K562 (cell line): Measurements from ENCODE around the gene SEPHS2. TPM values are rescaled to one million over a fixed set of nuclear protein-coding genes. Genes with fewer than 3 reads are reported as not detected.
A peak's percentile ranks its signal among the peaks of the same experiment; 100 is the strongest.

Experiments used
- BRD9 ChIP-seq: fragments of 450-650 bp; IDR thresholded peaks from 2 replicates; pipeline ENCODE4 v1.6.1; 2018; ENCODE audit warnings: low read depth; ENCODE audit not compliant: partially characterized antibody
- CBX5 ChIP-seq: IDR thresholded peaks from 2 replicates; pipeline ENCODE4 v1.6.1; 2014; ENCODE audit warnings: low read depth, borderline replicate concordance
- ETV6 ChIP-seq, 3 experiments: fragments of 150-350 bp in 1 of 3; sonication (generic) in 1 of 3; formaldehyde crosslinking in 1 of 3; IDR thresholded peaks; 2 replicates each; pipeline versions ENCODE4 v1.6.1 to v1.8.0; 2014 to 2022; ENCODE audit warnings: borderline replicate concordance in 2 of 3, low read depth in 2 of 3, antibody characterized with exemption in 1 of 3, low read length in 1 of 3, mild to moderate bottlenecking in 1 of 3, missing genetic modification reagents in 1 of 3
- EZH2 ChIP-seq: IDR thresholded peaks from 2 replicates; pipeline ENCODE4 v1.6.1; 2012; ENCODE audit warnings: low read depth, mild to moderate bottlenecking, inconsistent platforms, low read length, borderline replicate concordance
- FOXK1 ChIP-seq: sonication (generic); formaldehyde crosslinking; IDR thresholded peaks from 2 replicates; pipeline ENCODE4 v1.8.0; 2022; ENCODE audit warnings: missing genetic modification reagents, mild to moderate bottlenecking, borderline replicate concordance
- HNRNPH1 ChIP-seq: fragments of 200-400 bp; formaldehyde crosslinking; optimal IDR thresholded peaks from 2 replicates; pipeline ENCODE3; 2017; ENCODE audit warnings: low read depth, mild to moderate bottlenecking, low read length, moderate library complexity
- KDM1A ChIP-seq, 2 experiments: fragments of 450-650 bp; IDR thresholded peaks; 2 replicates each; pipeline ENCODE4 v1.6.1; 2016; ENCODE audit warnings: mild to moderate bottlenecking in 2 of 2
- PTRF ChIP-seq: fragments of 450-650 bp; IDR thresholded peaks from 2 replicates; pipeline ENCODE4 v1.6.1; 2016; ENCODE audit warnings: mild to moderate bottlenecking, missing genetic modification characterization, missing compliant biosample characterization
- RAD51 ChIP-seq: fragments of 450-650 bp; IDR thresholded peaks from 2 replicates; pipeline ENCODE4 v1.7.1; 2016; ENCODE audit warnings: low read depth, mild to moderate bottlenecking, borderline replicate concordance
- RBM14 ChIP-seq: fragments of 200-400 bp; formaldehyde crosslinking; IDR thresholded peaks from 2 replicates; pipeline ENCODE4 v1.6.1; 2018; ENCODE audit warnings: low read depth, mild to moderate bottlenecking, low read length, moderate library complexity, borderline replicate concordance; ENCODE audit not compliant: insufficient read depth
- RBM39 ChIP-seq: fragments of 200-400 bp; formaldehyde crosslinking; optimal IDR thresholded peaks from 2 replicates; pipeline ENCODE3; 2018; ENCODE audit warnings: low read depth, low read length
- ZNF449 ChIP-seq: fragments of 250-450 bp; sonication (Bioruptor Pico); IDR thresholded peaks from 2 replicates; pipeline ENCODE4 v1.8.0; 2022; ENCODE audit warnings: moderate library complexity, mild to moderate bottlenecking, inconsistent platforms
- polyA plus RNA-seq, 8 experiments: library from polyadenylated mRNA; depleted of rRNA in 4 of 8; stranded (reverse) in 5 of 8; unstranded in 3 of 8; fragments of >200 nt; fragmentation: Nextera tagmentation in 2 of 8; fragmentation: Illumina TruSeq in 1 of 8; extraction: Ambion mirVana in 2 of 8; extraction: Trizol in 1 of 8; gene quantifications; 2 replicates each; pipeline versions ENCODE4 v1.2.1 to v1.2.3, GENCODE V29; 2011 to 2014; ENCODE audit warnings: inconsistent platforms in 1 of 8, missing spikeins in 1 of 8
- total RNA-seq, 7 experiments: library from RNA; depleted of rRNA in 6 of 7; stranded (reverse); fragments of >200 nt in 6 of 7; fragmentation: Illumina TruSeq in 2 of 7; extraction: Trizol in 2 of 7; gene quantifications; 2 replicates each; pipeline versions ENCODE4 v1.2.1 to v1.2.3, GENCODE V29; 2011 to 2021; ENCODE audit warnings: low replicate concordance in 1 of 7
- TF ChIP-seq, protein P1 (sequence below): fragments of 250-450 bp; sonication (Bioruptor Pico); IDR thresholded peaks from 2 replicates; pipeline ENCODE4 v1.4.0; 2020; ENCODE audit warnings: mild to moderate bottlenecking, moderate library complexity
- TF ChIP-seq, protein P2 (sequence below): fragments of 450-650 bp; IDR thresholded peaks from 2 replicates; pipeline ENCODE4 v1.6.1; 2016; ENCODE audit warnings: low read depth, mild to moderate bottlenecking, moderate library complexity
- TF ChIP-seq, protein P3 (sequence below), 2 experiments: fragments of 450-650 bp in 1 of 2; sonication (generic) in 1 of 2; formaldehyde crosslinking in 1 of 2; IDR thresholded peaks in 1 of 2; conservative IDR thresholded peaks in 1 of 2; 2 replicates each; pipeline versions ENCODE4 v1.6.1 to v1.8.1; 2016 to 2023; ENCODE audit warnings: mild to moderate bottlenecking in 2 of 2, moderate library complexity in 2 of 2, inconsistent platforms in 1 of 2, missing genetic modification reagents in 1 of 2
- TF ChIP-seq, protein P4 (sequence below): fragments of 150-350 bp; conservative IDR thresholded peaks from 2 replicates; pipeline ENCODE4 v1.6.1; 2014; ENCODE audit warnings: low read length

Gene SEPHS2
- total and polyA plus RNA-seq, 9 of the 15 experiments (the other 6 are each of a cell fraction or from before 2014, with no cell fraction given) = 20.9 to 90.6 (median 43.4) TPM

DNA sequence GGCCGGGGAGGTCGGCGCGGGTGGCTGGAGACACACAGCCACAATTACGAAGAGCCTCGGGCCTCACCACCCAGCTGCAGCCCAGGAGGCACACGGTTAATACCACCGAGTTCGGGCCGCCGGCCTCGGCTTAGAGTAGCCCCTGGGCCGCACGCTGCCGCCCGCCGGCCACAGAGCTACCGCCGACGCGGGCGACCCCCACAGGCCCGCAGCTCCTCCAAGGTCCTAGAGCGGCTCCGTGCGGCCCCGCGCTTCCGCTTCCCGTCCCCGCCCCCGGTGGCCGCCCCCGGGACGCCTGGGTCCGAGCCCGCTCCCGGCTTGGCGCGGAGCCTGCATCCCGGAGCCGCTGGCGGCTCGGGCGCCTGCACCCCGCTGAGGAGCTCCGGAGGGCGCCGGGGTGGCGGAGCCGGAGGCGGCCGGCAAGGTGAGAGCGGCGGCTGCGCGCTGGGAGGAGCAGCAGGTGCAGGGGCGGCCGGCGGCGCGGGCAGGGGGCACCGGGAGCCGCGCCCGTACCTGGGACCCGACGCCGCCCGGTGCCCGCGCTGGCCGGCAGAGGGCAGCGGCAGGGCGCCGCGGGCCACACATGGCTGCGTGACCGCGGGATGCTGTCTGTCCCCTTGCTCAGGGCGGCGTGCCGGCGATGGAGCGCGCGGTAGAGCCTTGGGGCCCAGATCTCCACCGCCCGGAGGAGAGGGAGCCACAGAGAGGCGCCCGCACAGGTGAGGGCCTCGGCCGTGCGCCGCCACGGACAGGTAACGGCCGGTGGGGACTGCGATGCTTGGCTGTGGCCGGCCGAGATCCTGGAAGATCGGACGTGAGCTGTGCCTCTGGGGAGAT lies 50.3 kb downstream of the SEPHS2 start, which contains the start of gene ZNF48 (continued):
- TF ChIP-seq, protein P1, sequence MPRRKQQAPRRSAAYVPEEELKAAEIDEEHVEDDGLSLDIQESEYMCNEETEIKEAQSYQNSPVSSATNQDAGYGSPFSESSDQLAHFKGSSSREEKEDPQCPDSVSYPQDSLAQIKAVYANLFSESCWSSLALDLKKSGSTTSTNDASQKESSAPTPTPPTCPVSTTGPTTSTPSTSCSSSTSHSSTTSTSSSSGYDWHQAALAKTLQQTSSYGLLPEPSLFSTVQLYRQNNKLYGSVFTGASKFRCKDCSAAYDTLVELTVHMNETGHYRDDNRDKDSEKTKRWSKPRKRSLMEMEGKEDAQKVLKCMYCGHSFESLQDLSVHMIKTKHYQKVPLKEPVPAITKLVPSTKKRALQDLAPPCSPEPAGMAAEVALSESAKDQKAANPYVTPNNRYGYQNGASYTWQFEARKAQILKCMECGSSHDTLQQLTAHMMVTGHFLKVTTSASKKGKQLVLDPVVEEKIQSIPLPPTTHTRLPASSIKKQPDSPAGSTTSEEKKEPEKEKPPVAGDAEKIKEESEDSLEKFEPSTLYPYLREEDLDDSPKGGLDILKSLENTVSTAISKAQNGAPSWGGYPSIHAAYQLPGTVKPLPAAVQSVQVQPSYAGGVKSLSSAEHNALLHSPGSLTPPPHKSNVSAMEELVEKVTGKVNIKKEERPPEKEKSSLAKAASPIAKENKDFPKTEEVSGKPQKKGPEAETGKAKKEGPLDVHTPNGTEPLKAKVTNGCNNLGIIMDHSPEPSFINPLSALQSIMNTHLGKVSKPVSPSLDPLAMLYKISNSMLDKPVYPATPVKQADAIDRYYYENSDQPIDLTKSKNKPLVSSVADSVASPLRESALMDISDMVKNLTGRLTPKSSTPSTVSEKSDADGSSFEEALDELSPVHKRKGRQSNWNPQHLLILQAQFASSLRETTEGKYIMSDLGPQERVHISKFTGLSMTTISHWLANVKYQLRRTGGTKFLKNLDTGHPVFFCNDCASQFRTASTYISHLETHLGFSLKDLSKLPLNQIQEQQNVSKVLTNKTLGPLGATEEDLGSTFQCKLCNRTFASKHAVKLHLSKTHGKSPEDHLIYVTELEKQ (CRISPR knock-in tag) = no peak
- TF ChIP-seq, protein P2, sequence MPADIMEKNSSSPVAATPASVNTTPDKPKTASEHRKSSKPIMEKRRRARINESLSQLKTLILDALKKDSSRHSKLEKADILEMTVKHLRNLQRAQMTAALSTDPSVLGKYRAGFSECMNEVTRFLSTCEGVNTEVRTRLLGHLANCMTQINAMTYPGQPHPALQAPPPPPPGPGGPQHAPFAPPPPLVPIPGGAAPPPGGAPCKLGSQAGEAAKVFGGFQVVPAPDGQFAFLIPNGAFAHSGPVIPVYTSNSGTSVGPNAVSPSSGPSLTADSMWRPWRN = no peak
- TF ChIP-seq CBX5 (0 out of 2 replicates have a peak, but pooled peaks have one; percentile 21), RBM39 (no peak), ZNF449 (CRISPR knock-in tag) (no peak), ETV6 (IDR thresholded peaks at IDR 0.05; ENCODE audit: borderline replicate concordance in 1 of 2, low read depth in 2 of 2, low read length in 1 of 2) (no peak), ETV6 (CRISPR knock-in tag; IDR thresholded peaks at IDR 0.05; ENCODE audit: borderline replicate concordance) (no peak), RAD51 (no peak), HNRNPH1 (no peak), PTRF (no peak), FOXK1 (CRISPR knock-in tag) (no peak), EZH2 (no peak), RBM14 (no peak), BRD9 (no peak), KDM1A (IDR thresholded peaks at IDR 0.05) (no peak)
- TF ChIP-seq, protein P3, sequence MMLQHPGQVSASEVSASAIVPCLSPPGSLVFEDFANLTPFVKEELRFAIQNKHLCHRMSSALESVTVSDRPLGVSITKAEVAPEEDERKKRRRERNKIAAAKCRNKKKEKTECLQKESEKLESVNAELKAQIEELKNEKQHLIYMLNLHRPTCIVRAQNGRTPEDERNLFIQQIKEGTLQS (IDR thresholded peaks at IDR 0.05) = no peak
- TF ChIP-seq, protein P3 (CRISPR knock-in tag; conservative IDR thresholded peaks at IDR 0.05) = no peak
- TF ChIP-seq, protein P4, sequence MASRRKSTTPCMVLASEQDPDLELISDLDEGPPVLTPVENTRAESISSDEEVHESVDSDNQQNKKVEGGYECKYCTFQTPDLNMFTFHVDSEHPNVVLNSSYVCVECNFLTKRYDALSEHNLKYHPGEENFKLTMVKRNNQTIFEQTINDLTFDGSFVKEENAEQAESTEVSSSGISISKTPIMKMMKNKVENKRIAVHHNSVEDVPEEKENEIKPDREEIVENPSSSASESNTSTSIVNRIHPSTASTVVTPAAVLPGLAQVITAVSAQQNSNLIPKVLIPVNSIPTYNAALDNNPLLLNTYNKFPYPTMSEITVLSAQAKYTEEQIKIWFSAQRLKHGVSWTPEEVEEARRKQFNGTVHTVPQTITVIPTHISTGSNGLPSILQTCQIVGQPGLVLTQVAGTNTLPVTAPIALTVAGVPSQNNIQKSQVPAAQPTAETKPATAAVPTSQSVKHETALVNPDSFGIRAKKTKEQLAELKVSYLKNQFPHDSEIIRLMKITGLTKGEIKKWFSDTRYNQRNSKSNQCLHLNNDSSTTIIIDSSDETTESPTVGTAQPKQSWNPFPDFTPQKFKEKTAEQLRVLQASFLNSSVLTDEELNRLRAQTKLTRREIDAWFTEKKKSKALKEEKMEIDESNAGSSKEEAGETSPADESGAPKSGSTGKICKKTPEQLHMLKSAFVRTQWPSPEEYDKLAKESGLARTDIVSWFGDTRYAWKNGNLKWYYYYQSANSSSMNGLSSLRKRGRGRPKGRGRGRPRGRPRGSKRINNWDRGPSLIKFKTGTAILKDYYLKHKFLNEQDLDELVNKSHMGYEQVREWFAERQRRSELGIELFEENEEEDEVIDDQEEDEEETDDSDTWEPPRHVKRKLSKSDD = no peak
